GM23248 (cell line): ENCODE measurements around the gene SLC6A12.

Source experiments
- EZH2 ChIP-seq: fragments of 200-600 bp; sonication (generic); IDR thresholded peaks from 2 replicates; pipeline ENCODE4 v1.6.1; 2018; ENCODE audit warnings: antibody characterized with exemption, mild to moderate bottlenecking; ENCODE audit not compliant: insufficient read depth, poor library complexity, severe bottlenecking
- EZH2phosphoT487 ChIP-seq: fragments of 200-600 bp; sonication (generic); IDR thresholded peaks from 2 replicates; pipeline ENCODE4 v1.6.1; 2018; ENCODE audit warnings: antibody characterized with exemption, moderate library complexity, mild to moderate bottlenecking, low read depth; ENCODE audit not compliant: insufficient read depth

- TF ChIP-seq EZH2 = no peak
- TF ChIP-seq EZH2phosphoT487 = no peak
Observed at GRCh38 chr12:229441-230191, 15.7 kb upstream of the SLC6A12 start.
